ENCODE measurements around the gene HARS2. TPM values are rescaled to one million over a fixed set of nuclear protein-coding genes. Genes with fewer than 3 reads are reported as not detected.
"Not testable (repeated sequence)": the region's sequence is repeated elsewhere in the genome, so short reads cannot be mapped to it uniquely, and the experiment has no call there.

HARS2 gene
- total RNA-seq, 1 donor, result 24.0 TPM

DNA sequence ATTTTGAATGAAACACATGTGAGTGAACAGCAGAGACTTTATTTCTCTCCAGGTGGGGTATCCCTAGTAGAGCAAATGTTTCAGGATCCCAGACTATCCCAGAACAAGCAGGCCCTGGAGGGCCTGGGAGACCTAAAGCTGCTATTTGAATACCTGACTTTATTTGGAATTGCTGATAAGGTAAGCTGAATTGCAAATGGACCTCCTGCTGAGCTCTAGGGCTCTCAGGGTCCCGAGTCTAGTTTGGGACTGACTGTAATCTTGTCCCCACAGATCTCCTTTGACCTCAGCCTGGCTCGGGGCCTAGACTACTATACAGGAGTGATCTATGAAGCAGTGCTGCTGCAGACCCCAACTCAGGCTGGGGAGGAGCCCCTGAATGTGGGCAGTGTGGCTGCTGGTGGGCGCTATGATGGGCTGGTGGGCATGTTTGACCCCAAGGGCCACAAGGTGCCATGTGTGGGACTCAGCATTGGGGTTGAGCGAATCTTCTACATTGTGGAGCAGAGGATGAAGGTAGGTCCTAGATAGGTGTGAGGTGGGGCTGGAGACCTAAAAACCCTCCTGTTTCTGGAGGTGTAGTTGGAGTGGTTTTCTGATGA, 5.7 kb downstream of the HARS2 start:
- DNase-seq (ENCODE audit: low read depth in 2 of 3, low spot score in 2 of 3), result no peak

DNA sequence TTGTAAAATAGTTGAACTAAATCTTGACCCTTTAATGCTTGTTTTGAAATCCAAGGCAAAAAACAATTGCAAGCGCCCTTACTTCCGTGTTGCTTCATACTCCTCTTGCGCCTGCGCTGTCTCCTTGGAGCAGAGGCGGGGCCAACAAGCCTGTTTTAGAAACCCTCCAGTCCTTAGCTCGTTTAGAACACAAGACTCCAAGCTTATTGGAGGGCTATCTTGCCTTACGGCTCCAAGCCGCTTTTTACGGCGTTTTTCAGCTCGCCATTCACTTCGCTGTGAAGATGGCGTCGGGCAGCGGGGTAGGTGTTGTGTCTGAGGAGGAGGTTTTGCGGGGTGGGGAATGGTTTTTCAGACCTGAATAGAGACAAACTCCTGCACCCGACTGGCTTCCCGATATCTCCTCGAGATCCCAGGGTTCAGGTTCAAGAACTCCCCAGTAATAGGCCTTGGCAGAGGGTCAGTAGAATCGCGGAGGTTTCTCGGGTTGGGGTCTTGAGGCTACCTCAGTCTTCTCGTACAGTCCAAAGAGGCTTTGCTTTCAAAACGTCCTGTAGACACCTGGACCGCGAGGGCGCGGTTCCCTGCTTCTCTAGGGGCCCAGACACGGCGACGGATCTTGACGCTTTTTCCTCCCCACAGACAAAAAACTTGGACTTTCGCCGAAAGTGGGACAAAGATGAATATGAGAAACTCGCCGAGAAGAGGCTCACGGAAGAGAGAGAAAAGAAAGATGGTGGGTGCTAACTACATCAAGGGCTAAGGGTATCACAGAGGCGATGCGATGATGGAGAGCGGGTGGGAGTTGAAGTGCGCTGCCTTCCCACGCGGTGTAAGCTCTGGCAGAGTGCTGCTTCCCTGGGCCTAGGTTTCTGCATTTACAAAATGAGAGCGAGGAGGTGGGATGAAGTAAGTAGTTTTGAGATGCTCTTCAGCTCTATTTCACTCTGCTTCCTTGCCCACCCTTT, 9.2 kb downstream of the HARS2 start, which contains the start of gene ZMAT2:
TSS of gene ZMAT2 (plus strand) at position 271 of the 968 bp plus-strand sequence. CDS start at position 285, 14 bp downstream.
- DNase-seq (ENCODE audit: low read depth in 2 of 3, low spot score in 2 of 3), result peak; percentile 75 to 99 (median 97)

GRCh38 chr5:140707812-140708211, 16.6 kb downstream of the HARS2 start:
- DNase-seq (ENCODE audit: low read depth in 2 of 3, low spot score in 2 of 3), result no peak

DNA sequence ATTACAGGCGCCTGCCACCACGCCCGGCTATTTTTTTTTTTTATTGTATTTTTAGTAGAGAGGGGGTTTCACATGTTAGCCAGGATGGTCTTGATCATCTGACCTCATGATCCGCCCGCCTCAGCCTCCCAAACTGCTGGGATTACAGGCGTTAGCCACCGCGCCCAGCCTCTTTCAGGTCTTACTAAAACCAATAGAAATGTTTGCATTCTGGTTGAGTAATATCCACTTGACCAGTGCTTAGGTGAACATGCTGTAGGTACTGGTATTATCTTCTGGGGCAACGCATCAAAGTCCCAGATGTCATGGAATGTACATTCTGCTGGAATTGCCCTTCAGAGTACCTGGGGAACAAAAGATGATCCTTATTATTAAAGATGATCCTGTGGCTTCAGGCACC, 17.5 kb downstream of the HARS2 start:
- not testable (repeated sequence) for DNase-seq (ENCODE audit: low read depth in 2 of 3, low spot score in 2 of 3)

DNA sequence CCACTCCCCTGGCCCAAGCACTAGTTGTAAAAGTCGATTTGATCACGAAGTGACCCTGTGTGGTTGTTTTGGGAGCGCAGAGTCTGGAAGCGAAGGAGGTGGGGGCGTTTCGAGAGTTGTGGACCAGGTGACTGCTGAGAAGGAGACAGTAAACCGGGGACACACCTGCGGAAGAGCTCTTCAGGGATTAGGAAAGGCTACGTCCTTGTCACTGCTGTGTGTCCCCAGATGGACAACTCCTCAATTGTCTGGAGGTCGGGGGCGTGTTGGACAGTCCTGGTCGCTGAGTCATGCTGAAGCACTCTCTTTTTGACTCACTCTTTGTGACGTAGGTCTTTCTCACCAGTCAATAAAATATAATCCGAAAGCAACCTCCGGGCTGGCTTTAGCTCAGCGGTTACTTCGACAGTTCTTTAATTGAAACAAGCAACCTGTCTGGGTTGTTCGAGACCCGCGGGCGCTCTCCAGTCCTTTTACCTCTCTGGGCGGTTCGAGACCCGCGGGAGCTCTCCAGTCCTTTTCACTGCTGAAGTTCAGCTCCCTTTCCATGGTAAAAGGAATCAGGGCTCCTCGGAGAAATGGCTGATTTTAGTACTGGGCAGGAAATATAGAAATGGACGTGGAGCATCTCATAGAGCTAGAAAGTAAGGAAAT, 19.8 kb downstream of the HARS2 start:
- DNase-seq (ENCODE audit: low read depth in 2 of 3, low spot score in 2 of 3), result peak; percentile 75 to 99 (median 95)

- no peak for DNase-seq (ENCODE audit: low read depth in 2 of 3, low spot score in 2 of 3)
Observed at GRCh38 chr5:140711794-140712193, 20.5 kb downstream of the HARS2 start.

- DNase-seq (ENCODE audit: low read depth in 2 of 3, low spot score in 2 of 3), result no peak
Observed at GRCh38 chr5:140713562-140714094, 22.4 kb downstream of the HARS2 start.

DNA sequence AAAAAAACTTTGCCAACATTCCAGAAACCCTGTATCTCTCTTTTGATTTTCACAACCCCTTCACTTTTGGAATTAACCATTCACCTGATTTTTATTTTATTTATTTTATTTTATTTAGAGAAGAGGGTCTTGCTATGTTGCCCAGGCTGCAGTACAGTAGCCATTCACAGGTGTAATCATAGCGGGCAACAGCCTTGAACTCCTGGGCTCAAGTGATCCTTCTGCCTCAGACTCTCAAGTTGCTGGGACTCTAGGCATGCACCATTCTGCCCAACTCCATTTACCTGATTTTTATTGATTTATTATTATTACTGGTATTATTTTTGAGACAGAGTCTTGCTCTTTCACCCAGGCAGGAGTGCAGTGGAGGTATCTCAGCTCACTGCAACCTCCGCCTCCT, 25.0 kb downstream of the HARS2 start:
- DNase-seq (ENCODE audit: low read depth in 2 of 3, low spot score in 2 of 3), result not testable (repeated sequence)

DNA sequence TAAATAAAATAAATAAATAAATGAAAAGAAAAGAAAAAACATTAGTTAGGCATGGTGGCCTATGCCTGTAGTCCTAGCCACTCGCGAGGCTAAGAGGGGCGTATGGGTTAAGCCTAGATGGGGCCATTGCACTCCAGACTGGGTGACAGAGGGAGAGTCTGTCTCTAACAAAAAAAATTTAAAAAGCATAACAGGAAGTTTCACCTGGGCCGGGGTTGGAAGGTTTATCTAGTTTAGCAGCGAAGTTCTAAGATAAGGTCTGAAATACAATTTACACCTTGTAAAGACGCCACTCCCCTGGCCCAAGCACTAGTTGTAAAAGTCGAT, 27.0 kb downstream of the HARS2 start:
- DNase-seq (ENCODE audit: low read depth in 2 of 3, low spot score in 2 of 3), result no peak

- not testable (repeated sequence) for DNase-seq (ENCODE audit: low read depth in 2 of 3, low spot score in 2 of 3)
Observed at GRCh38 chr5:140720738-140721137, 29.5 kb downstream of the HARS2 start.

DNA sequence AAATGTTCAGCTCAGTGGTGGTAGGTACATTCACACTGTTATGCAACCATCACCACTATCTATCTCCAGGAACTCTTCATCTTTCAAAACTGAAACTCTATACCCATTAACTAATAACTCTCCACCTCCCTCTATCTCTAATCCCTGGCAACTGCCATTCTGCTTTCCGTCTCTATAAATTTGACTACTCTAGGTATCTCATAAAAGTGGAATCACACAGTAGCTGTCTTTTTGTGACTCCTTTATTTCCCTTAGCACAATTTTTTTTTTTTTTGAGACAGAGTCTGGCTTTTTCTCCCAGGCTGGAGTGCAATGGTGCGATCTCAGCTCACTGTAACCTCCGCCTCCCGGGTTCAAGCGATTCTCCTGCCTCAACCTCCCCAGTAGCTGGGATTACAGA, 30.1 kb downstream of the HARS2 start:
- not testable (repeated sequence) for DNase-seq (ENCODE audit: low read depth in 2 of 3, low spot score in 2 of 3)

DNA sequence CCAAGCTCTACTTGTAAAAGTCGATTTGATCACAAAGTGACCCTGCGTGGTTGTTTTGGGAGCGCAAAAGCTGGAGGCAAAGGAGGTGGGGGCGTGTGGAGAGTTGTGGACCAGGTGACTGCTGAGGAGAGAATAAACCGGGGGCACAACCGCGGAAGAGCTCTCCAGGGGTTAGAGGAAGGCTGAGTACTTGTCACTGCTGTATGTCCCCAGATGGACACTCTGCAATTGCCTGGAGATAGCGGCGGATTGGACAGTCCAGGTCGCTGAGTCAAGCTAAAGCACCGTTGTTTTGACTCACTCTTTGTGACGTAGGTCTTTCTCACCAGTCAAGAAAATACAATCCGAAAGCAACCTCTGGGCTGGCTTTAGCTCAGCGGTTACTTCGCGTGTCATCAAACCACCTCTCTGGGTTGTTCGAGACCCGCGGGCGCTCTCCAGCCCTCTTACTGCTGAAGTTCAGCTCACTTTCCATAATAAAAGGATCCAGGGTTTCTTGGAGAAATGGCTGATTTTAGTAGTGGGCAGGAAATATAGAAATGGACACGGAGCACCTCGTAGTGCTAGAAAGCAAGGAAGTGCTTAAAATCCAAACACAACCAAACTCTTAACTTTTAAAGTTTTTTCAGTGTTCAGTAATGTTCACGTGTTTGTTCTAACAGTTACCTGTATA, 34.7 kb downstream of the HARS2 start:
- DNase-seq (ENCODE audit: low read depth in 2 of 3, low spot score in 2 of 3), result peak; percentile 7 to 88 (median 69)

DNA sequence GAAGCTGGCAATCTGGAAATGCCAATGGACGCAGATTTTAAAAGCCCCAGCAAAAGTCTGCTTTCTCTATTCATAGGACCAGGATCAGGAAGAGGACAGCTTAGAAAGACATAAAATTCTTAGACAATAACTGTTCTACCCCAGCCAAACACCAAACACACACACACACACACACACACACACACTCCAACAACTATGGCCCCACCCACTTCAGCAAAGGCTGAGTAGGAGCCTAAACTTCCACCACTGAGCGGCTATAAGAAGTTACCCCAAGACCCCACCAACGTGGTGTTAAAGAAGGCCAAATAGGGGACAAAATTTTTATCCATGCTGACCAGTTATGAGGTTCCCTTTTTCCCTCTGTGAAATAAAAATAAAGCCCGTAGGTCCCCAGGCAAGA, 41.8 kb downstream of the HARS2 start:
- no peak for DNase-seq (ENCODE audit: low read depth in 2 of 3, low spot score in 2 of 3)

- DNase-seq (ENCODE audit: low read depth in 2 of 3, low spot score in 2 of 3), result no peak
Observed at GRCh38 chr5:140734354-140734753, 43.1 kb downstream of the HARS2 start.

DNA sequence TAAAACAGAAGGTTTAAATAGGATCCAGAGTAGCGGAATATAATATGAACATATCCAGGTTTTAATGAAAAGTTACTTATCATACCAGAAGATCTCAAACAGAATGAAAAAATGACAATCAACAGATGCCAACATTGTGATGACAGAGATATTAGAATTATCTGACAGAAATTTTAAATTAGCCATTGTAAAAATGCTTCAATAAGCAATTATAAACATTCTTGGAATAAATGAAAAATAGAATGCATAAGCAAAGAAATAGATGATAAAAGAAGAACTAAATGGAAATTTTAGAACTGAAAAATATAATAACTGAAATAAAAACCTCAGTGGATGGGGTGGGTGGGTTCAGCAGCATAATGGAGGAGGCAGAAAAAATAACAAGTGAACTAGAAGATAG, 46.2 kb downstream of the HARS2 start:
- no peak for DNase-seq (ENCODE audit: low read depth in 2 of 3, low spot score in 2 of 3)

GRCh38 chr5:140741967-140742366, 50.7 kb downstream of the HARS2 start:
- no peak for DNase-seq (ENCODE audit: low read depth in 2 of 3, low spot score in 2 of 3)

Small RNA genes within 50 kb of the gene (small RNA-seq; reads per million reads assigned to genes)
- gene VTRNA1-1 (10.1 reads per million, percentile 92 among the genes with 10 or more reads in this experiment), gene VTRNA1-2 (not detected), gene VTRNA1-3 (0.27 reads per million)

Other genes starting within 250 kb of the HARS2 start
- 8.3 TPM for gene EIF4EBP3, start 143.8 kb upstream of the HARS2 start, total RNA-seq
- gene SRA1, start 134.0 kb upstream of the HARS2 start, total RNA-seq, result 13.2 TPM
- 35.5 TPM for gene APBB3, start 126.9 kb upstream of the HARS2 start, total RNA-seq
- gene SLC35A4, start 126.6 kb upstream of the HARS2 start, total RNA-seq, result 23.7 TPM
- 5.4 TPM for gene CD14, start 58.3 kb upstream of the HARS2 start, total RNA-seq
- gene TMCO6, start 52.0 kb upstream of the HARS2 start, total RNA-seq, result 25.3 TPM
- gene NDUFA2, start 43.8 kb upstream of the HARS2 start, total RNA-seq, result 27.2 TPM
- gene IK, start 43.6 kb upstream of the HARS2 start, total RNA-seq, result 61.1 TPM
- gene WDR55, start 26.6 kb upstream of the HARS2 start, total RNA-seq, result 18.3 TPM
- gene DND1, start 17.9 kb upstream of the HARS2 start, total RNA-seq, result 0.54 TPM
- 41.2 TPM for gene HARS1, start 85 bp upstream of the HARS2 start, total RNA-seq
- 22.1 TPM for gene ZMAT2, start 9.0 kb downstream of the HARS2 start, total RNA-seq
- gene PCDHA1, start 94.7 kb downstream of the HARS2 start, total RNA-seq, result not detected
- gene PCDHA2, start 103.4 kb downstream of the HARS2 start, total RNA-seq, result under 0.01 TPM
- under 0.01 TPM for gene PCDHA3, start 109.6 kb downstream of the HARS2 start, total RNA-seq
- gene PCDHA4, start 115.6 kb downstream of the HARS2 start, total RNA-seq, result 0.27 TPM
- under 0.01 TPM for gene PCDHA5, start 130.2 kb downstream of the HARS2 start, total RNA-seq
- under 0.01 TPM for gene PCDHA6, start 136.5 kb downstream of the HARS2 start, total RNA-seq
- 0.27 TPM for gene PCDHA7, start 142.8 kb downstream of the HARS2 start, total RNA-seq
- under 0.01 TPM for gene PCDHA8, start 149.7 kb downstream of the HARS2 start, total RNA-seq
- gene PCDHA9, start 156.9 kb downstream of the HARS2 start, total RNA-seq, result under 0.01 TPM
- under 0.01 TPM for gene PCDHA10, start 164.4 kb downstream of the HARS2 start, total RNA-seq
- gene PCDHA11, start 177.5 kb downstream of the HARS2 start, total RNA-seq, result under 0.01 TPM
- gene PCDHA12, start 183.9 kb downstream of the HARS2 start, total RNA-seq, result under 0.01 TPM
- gene PCDHA13, start 190.7 kb downstream of the HARS2 start, total RNA-seq, result not detected
- gene PCDHAC1, start 234.8 kb downstream of the HARS2 start, total RNA-seq, result under 0.01 TPM

Data from hematopoietic multipotent progenitor cell (in vitro differentiated cells).